COR-L47 (cell line): ENCODE data around the gene KCTD2.
A peak's percentile ranks its signal among the peaks of the same experiment; 100 is the strongest.

Experiments
- DNase-seq: peaks from one replicate; lab custom pipeline; 2025; lab: John Stamatoyannopoulos, UW

Gene KCTD2

GRCh38 chr17:75077496-75078283 is 30.7 kb downstream of the KCTD2 start:
- DNase-seq: no peak

GRCh38 chr17:75078284-75079022 is 31.4 kb downstream of the KCTD2 start:
- DNase-seq: no peak

GRCh38 chr17:75079023-75079373 is 32.0 kb downstream of the KCTD2 start:
- DNase-seq: no peak

- no peak for DNase-seq
These were observed 34.9 kb downstream of the KCTD2 start for GRCh38 chr17:75081611-75082540.

- DNase-seq: no peak
These were observed 35.7 kb downstream of the KCTD2 start for GRCh38 chr17:75082683-75083082.

GRCh38 chr17:75084039-75084660 is 37.1 kb downstream of the KCTD2 start:
- DNase-seq: peak; percentile 21

- no peak for DNase-seq
These were observed 39.6 kb downstream of the KCTD2 start for GRCh38 chr17:75086496-75087181.

- no peak for DNase-seq
These were observed 40.1 kb downstream of the KCTD2 start for GRCh38 chr17:75087182-75087557.

GRCh38 chr17:75087558-75088453 is 40.8 kb downstream of the KCTD2 start, which contains the start of gene SLC16A5:
Gene SLC16A5 (plus strand): TSS chr17:75087954. CDS start chr17:75093637, 5,683 bp downstream.
- DNase-seq: peak; percentile 12

GRCh38 chr17:75088465-75089417 is 41.7 kb downstream of the KCTD2 start:
- no peak for DNase-seq

GRCh38 chr17:75090871-75091854 is 44.1 kb downstream of the KCTD2 start:
- DNase-seq: no peak

- no peak for DNase-seq
These were observed 44.9 kb downstream of the KCTD2 start for GRCh38 chr17:75091855-75092327.

GRCh38 chr17:75093548-75094158 is 46.6 kb downstream of the KCTD2 start:
- no peak for DNase-seq

- DNase-seq: no peak
These were observed 47.9 kb downstream of the KCTD2 start for GRCh38 chr17:75094871-75095399.

- no peak for DNase-seq
These were observed 49.1 kb downstream of the KCTD2 start for GRCh38 chr17:75096082-75096625.

- DNase-seq: no peak
These were observed 50.8 kb downstream of the KCTD2 start for GRCh38 chr17:75097865-75098264.

GRCh38 chr17:75098861-75099260 is 51.8 kb downstream of the KCTD2 start:
- DNase-seq: no peak
